HepG2 (cell line): ENCODE data around the gene LRPPRC. TPM values are rescaled to one million over a fixed set of nuclear protein-coding genes. Genes with fewer than 3 reads are reported as not detected.

Experiments used
- ARID5B ChIP-seq: IDR thresholded peaks from 2 replicates; pipeline ENCODE4 v1.4.0; 2020; ENCODE audit warnings: mild to moderate bottlenecking, missing genetic modification reagents
- HINFP ChIP-seq: sonication (generic); formaldehyde crosslinking; IDR thresholded peaks from 2 replicates; pipeline ENCODE4 v1.4.0; 2020; ENCODE audit warnings: low read depth, mild to moderate bottlenecking, missing genetic modification reagents
- HMG20B ChIP-seq: conservative IDR thresholded peaks from 2 replicates; pipeline ENCODE4 v1.6.1; 2016; ENCODE audit warnings: missing genetic modification reagents, missing compliant biosample characterization
- MEIS1 ChIP-seq: sonication (generic); formaldehyde crosslinking; IDR thresholded peaks from 2 replicates; pipeline ENCODE4 v1.9.0; 2021; ENCODE audit warnings: mild to moderate bottlenecking, missing genetic modification reagents, moderate library complexity, borderline replicate concordance
- PRDM4 ChIP-seq: sonication (generic); formaldehyde crosslinking; IDR thresholded peaks from 2 replicates; pipeline ENCODE4 v1.9.0; 2021; ENCODE audit warnings: missing genetic modification reagents, borderline replicate concordance
- ZBTB38 ChIP-seq: sonication (generic); formaldehyde crosslinking; IDR thresholded peaks from 2 replicates; pipeline ENCODE4 v1.5.1; 2020; ENCODE audit warnings: mild to moderate bottlenecking, missing genetic modification reagents
- ZHX1 ChIP-seq: sonication (generic); formaldehyde crosslinking; IDR thresholded peaks from 2 replicates; pipeline ENCODE4 v1.8.1; 2022; ENCODE audit warnings: low read depth, mild to moderate bottlenecking, missing genetic modification reagents
- ZNF350 ChIP-seq: sonication (generic); formaldehyde crosslinking; IDR thresholded peaks from 2 replicates; pipeline ENCODE4 v1.4.0; 2020; ENCODE audit warnings: mild to moderate bottlenecking, low read depth, missing genetic modification reagents, borderline replicate concordance
- ZNF646 ChIP-seq: sonication (generic); formaldehyde crosslinking; IDR thresholded peaks from 2 replicates; pipeline ENCODE4 v1.9.0; 2021; ENCODE audit warnings: mild to moderate bottlenecking, missing genetic modification reagents
- polyA plus RNA-seq, 8 experiments: library from polyadenylated mRNA; depleted of rRNA in 3 of 8; stranded (reverse) in 7 of 8; unstranded in 1 of 8; fragments of >200 nt; fragmentation: Illumina TruSeq in 4 of 8; extraction: Trizol in 4 of 8; gene quantifications; 2 replicates each; pipeline versions ENCODE4 v1.2.1 to v1.2.3, GENCODE V29; 2011 to 2016; ENCODE audit warnings: low read depth in 4 of 8, missing spikeins in 1 of 8, mixed read lengths in 1 of 8; ENCODE audit not compliant: insufficient read depth in 1 of 8
- total RNA-seq, 5 experiments: library from RNA; depleted of rRNA; stranded (reverse); fragments of >200 nt; fragmentation: Illumina TruSeq; extraction: Trizol; gene quantifications; 2 replicates each; pipeline ENCODE4 v1.2.3, GENCODE V29; 2016; ENCODE audit warnings: low read depth in 1 of 5

The LRPPRC gene
- total and polyA plus RNA-seq, 2 of the 13 experiments (the other 11 are each of a cell fraction or from before 2014, with no cell fraction given), result 117 to 167 TPM

- TF ChIP-seq HMG20B (CRISPR knock-in tag), result no peak
- TF ChIP-seq ZNF350, result peak; percentile 80
- peak; percentile 34; the same call in 1 of the 2 replicates for TF ChIP-seq ZHX1 (CRISPR knock-in tag)
- TF ChIP-seq MEIS1 (CRISPR knock-in tag), result 0 out of 2 replicates have a peak, but pooled peaks have one; percentile 38
- no peak; the same call in 1 of the 2 replicates for TF ChIP-seq HINFP
- TF ChIP-seq ARID5B, result no peak; the same call in 1 of the 2 replicates
- no peak for TF ChIP-seq ZNF646 (CRISPR knock-in tag)
- no peak for TF ChIP-seq PRDM4 (CRISPR knock-in tag)
- TF ChIP-seq ZBTB38, result no peak
These were observed 157.1 kb downstream of the LRPPRC start, which contains the start of the genes ABCG5 and ABCG8 (continued) for GRCh38 chr2:43838560-43839267.
